Prostate gland (tissue), 2 donors: ENCODE data around the gene UBE2L6.

Experiments used
- CTCF ChIP-seq, 4 experiments: fragments of 200-600 bp in 2 of 4; fragments of 450-650 bp in 2 of 4; sonication (generic) in 2 of 4; IDR thresholded peaks; 1 replicate in 3 of 4; 2 replicates in 1 of 4; pipeline ENCODE4 v1.5.1; 2016 to 2019; ENCODE audit warnings: antibody characterized with exemption in 4 of 4, mild to moderate bottlenecking in 2 of 4, moderate library complexity in 2 of 4
- POLR2A ChIP-seq: fragments of 450-650 bp; IDR thresholded peaks from one replicate; pipeline ENCODE4 v1.6.1; 2016; ENCODE audit warnings: antibody characterized with exemption, mild to moderate bottlenecking

GRCh38 chr11:57585301-57585700, 17.8 kb upstream of the UBE2L6 start:
- TF ChIP-seq CTCF (IDR thresholded peaks at IDR 0.05) (no peak), POLR2A (no peak)
